ENCODE results near the gene DOLPP1. TPM values are rescaled to one million over a fixed set of nuclear protein-coding genes. Genes with fewer than 3 reads are reported as not detected.

Gene DOLPP1
- polyA plus RNA-seq, 1 of the 3 experiments (the other 2 are of a cell fraction): 19.9 TPM

GRCh38 chr9:129105857-129106694 is 25.2 kb downstream of the DOLPP1 start:
- no peak overlapping the region for H3K9ac ChIP-seq
- ChIA-PET CTCF (interaction anchor here (0.5 to 1.0 kb wide), 2 partner anchors 11 to 14 kb away, joined by 3 to 4 read pairs; no protein-coding TSS in a partner anchor), POLR2A (no interaction called here)
- H3K9me3 ChIP-seq: no peaks in the 10 kb centered on the region
- no peak overlapping the region for H2AFZ ChIP-seq (ENCODE audit: low read depth)
- no peak overlapping the region for H3K4me3 ChIP-seq (ENCODE audit: low read depth in 2 of 2, low read length in 1 of 2)
- peaks cover 21% of the 10 kb centered on the region for H3K79me2 ChIP-seq (ENCODE audit: insufficient read depth)
- WGBS (ENCODE audit: low lambda C conversion rate): no CpG with 5 or more reads among the region's 17 CpGs
- no peak overlapping the region for H3K27ac ChIP-seq (ENCODE audit: low read depth in 2 of 2, low read length in 1 of 2)
- H3F3A ChIP-seq (replicated peaks; ENCODE audit: insufficient read depth): no peaks in the 10 kb centered on the region
- no peaks in the 10 kb centered on the region for H4K20me1 ChIP-seq (ENCODE audit: insufficient read depth)
- no peaks in the 10 kb centered on the region for H3K27me3 ChIP-seq (ENCODE audit: insufficient read depth)
- TF ChIP-seq TCF12 (IDR thresholded peaks at IDR 0.05) (no peak), RXRA (IDR thresholded peaks at IDR 0.05; ENCODE audit: borderline replicate concordance, low read depth) (no peak), EZH2phosphoT487 (IDR thresholded peaks at IDR 0.05; ENCODE audit: borderline replicate concordance, low read depth) (no peak), CHD2 (IDR thresholded peaks at IDR 0.05; ENCODE audit: low read length, partially characterized antibody) (no peak), MEF2A (IDR thresholded peaks at IDR 0.05; ENCODE audit: borderline replicate concordance, low read depth) (no peak), NRF1 (IDR thresholded peaks at IDR 0.05; ENCODE audit: low read depth, low read length) (no peak), FOXJ3 (CRISPR knock-in tag; IDR thresholded peaks at IDR 0.05) (no peak), TEAD4 (IDR thresholded peaks at IDR 0.05; ENCODE audit: borderline replicate concordance, insufficient read depth) (no peak), REST (IDR thresholded peaks at IDR 0.05; ENCODE audit: low read depth, low read length) (no peak), SIN3A (IDR thresholded peaks at IDR 0.05; ENCODE audit: borderline replicate concordance, low read depth, low read length) (no peak), USF1 (IDR thresholded peaks at IDR 0.05; ENCODE audit: borderline replicate concordance, low read depth) (no peak), GATA2 (CRISPR knock-in tag; IDR thresholded peaks at IDR 0.05) (no peak), RFX5 (IDR thresholded peaks at IDR 0.05; ENCODE audit: low read length) (no peak)
- TF ChIP-seq, protein P1, sequence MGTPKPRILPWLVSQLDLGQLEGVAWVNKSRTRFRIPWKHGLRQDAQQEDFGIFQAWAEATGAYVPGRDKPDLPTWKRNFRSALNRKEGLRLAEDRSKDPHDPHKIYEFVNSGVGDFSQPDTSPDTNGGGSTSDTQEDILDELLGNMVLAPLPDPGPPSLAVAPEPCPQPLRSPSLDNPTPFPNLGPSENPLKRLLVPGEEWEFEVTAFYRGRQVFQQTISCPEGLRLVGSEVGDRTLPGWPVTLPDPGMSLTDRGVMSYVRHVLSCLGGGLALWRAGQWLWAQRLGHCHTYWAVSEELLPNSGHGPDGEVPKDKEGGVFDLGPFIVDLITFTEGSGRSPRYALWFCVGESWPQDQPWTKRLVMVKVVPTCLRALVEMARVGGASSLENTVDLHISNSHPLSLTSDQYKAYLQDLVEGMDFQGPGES (IDR thresholded peaks at IDR 0.05; ENCODE audit: low read depth, low read length): no peak
- TF ChIP-seq, protein P2, sequence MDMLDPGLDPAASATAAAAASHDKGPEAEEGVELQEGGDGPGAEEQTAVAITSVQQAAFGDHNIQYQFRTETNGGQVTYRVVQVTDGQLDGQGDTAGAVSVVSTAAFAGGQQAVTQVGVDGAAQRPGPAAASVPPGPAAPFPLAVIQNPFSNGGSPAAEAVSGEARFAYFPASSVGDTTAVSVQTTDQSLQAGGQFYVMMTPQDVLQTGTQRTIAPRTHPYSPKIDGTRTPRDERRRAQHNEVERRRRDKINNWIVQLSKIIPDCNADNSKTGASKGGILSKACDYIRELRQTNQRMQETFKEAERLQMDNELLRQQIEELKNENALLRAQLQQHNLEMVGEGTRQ (IDR thresholded peaks at IDR 0.05; ENCODE audit: borderline replicate concordance, low read depth, low read length): no peak
- peaks cover 0 to 15% of the 10 kb centered on the region in 2 experiments for H3K36me3 ChIP-seq (replicated peaks in 1 of 2; ENCODE audit: control insufficient read depth in 1 of 2, insufficient read depth in 2 of 2, low read length in 1 of 2)
- DNase-seq: no peak
- no peak overlapping the region for H3K4me2 ChIP-seq
- peaks cover 6 to 15% of the 10 kb centered on the region in 2 experiments; a peak in 2 of 4 replicates for H3K4me1 ChIP-seq (ENCODE audit: control insufficient read depth in 1 of 2, insufficient read depth in 2 of 2, low read depth in 1 of 2, low read length in 1 of 2)
- H3K9me2 ChIP-seq: no peaks in the 10 kb centered on the region

Measured in SK-N-SH (cell line).